Measurements from ENCODE around the gene SNRPB. TPM values are rescaled to one million over a fixed set of nuclear protein-coding genes. Genes with fewer than 3 reads are reported as not detected.

SNRPB gene
- total RNA-seq, 1 donor from 2014 or later = 103 TPM

DNA sequence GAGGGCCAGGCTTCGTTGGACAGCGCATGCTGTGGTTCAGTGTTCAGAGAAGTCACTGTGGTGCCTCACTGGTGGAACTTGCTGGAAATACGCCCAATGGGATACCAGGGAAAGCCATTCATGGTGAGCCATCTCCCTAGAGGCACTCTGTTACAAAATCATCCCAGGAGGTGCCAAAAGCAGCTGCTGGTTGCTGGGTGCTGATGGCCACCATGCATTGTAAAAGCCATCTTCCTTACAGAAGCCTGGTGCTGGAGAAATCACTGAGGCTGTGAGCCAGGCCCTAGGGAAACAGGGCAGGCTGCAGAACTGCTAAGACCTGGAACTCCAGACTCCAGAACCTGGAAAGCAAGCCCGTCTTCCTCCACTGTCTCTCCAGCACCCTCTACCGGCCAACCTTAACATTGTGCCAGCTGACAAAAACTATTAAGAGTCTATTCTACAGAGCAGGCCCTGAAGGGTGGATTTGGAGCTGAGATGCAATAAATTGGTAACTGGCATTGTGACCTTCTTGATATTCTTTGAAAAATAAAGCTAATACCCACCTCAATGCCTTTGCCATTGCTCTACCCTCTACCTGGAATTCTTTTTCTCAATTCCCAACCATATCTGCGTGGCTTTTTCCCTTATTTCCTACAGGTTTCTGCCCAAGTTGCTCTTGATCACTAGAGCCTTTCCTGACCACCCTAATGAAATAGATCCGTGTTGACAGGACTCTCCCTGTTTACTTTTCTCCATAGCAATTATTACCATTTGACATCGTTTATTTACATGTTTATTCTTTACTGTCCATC is 18.5 kb downstream of the SNRPB start:
- H3K4me1 Mint-ChIP-seq (ENCODE audit: low read depth) = peaks cover 12% of the 10 kb centered on the region
- H3K27ac Mint-ChIP-seq (ENCODE audit: unreplicated experiment) = no peak overlapping the region
- no peaks in the 10 kb centered on the region for H3K27me3 Mint-ChIP-seq (ENCODE audit: low read depth)
- no peak overlapping the region for H3K4me3 Mint-ChIP-seq (ENCODE audit: unreplicated experiment)
- no peak for DNase-seq (ENCODE audit: low spot score)
- H3K9me3 Mint-ChIP-seq (ENCODE audit: low read depth) = peaks cover 1% of the 10 kb centered on the region
- TF ChIP-seq, protein P1, sequence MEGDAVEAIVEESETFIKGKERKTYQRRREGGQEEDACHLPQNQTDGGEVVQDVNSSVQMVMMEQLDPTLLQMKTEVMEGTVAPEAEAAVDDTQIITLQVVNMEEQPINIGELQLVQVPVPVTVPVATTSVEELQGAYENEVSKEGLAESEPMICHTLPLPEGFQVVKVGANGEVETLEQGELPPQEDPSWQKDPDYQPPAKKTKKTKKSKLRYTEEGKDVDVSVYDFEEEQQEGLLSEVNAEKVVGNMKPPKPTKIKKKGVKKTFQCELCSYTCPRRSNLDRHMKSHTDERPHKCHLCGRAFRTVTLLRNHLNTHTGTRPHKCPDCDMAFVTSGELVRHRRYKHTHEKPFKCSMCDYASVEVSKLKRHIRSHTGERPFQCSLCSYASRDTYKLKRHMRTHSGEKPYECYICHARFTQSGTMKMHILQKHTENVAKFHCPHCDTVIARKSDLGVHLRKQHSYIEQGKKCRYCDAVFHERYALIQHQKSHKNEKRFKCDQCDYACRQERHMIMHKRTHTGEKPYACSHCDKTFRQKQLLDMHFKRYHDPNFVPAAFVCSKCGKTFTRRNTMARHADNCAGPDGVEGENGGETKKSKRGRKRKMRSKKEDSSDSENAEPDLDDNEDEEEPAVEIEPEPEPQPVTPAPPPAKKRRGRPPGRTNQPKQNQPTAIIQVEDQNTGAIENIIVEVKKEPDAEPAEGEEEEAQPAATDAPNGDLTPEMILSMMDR (IDR thresholded peaks at IDR 0.05) = peak; percentile 83
- H3K36me3 Mint-ChIP-seq (ENCODE audit: low read depth) = no peaks in the 10 kb centered on the region

DNA sequence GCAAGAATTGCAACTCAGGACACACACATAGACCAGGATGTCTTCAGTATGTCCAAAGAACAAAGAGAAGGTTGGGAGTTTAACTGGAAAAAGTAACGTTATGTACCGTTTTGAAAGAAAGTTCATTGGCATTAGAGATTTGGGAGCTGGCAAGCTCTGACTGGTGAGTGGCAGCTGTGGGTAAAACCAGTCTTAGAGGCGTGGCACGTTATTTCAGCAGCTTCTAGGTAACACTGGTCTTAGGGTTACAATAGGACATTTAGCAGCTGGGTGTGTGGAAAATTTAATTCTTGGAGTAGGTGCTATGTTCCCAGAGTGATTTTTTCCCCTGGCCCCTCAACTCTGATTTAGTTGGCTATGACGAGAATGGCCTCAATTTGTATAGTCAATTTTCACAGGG is 19.2 kb downstream of the SNRPB start:
- Mint-ChIP-seq H3K4me1 (ENCODE audit: low read depth) (peaks cover 6% of the 10 kb centered on the region), H3K9me3 (ENCODE audit: low read depth) (peaks cover 5% of the 10 kb centered on the region), H3K36me3 (ENCODE audit: low read depth) (no peaks in the 10 kb centered on the region), H3K4me3 (ENCODE audit: unreplicated experiment) (no peak overlapping the region), H3K27me3 (ENCODE audit: low read depth) (peaks cover 2% of the 10 kb centered on the region), H3K27ac (ENCODE audit: unreplicated experiment) (no peak overlapping the region)
- TF ChIP-seq, protein P1 (IDR thresholded peaks at IDR 0.05) = no peak
- no peak for DNase-seq (ENCODE audit: low spot score)

DNA sequence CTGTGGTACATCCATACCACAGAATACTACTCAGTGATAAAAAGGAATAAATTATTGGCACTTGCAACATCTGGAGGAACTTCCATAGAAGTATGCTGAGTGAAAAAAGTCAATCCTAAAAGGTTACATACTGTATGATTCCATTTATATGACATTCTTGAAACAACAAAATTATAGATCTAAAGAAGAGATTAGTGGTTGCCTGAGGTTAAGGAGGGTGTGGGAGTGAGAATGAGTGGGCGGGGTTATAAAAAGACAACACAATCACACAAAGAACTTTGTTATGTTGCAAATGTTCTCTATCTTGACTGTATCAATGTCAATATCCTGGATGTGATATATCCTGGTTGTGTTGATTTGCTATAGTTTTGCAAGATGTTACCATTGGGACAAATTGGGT is 21.2 kb downstream of the SNRPB start:
- H3K27me3 Mint-ChIP-seq (ENCODE audit: low read depth) = peaks cover 2% of the 10 kb centered on the region
- TF ChIP-seq, protein P1 (IDR thresholded peaks at IDR 0.05) = no peak
- H3K4me1 Mint-ChIP-seq (ENCODE audit: low read depth) = no peaks in the 10 kb centered on the region
- DNase-seq (ENCODE audit: low spot score) = no peak
- H3K4me3 Mint-ChIP-seq (ENCODE audit: unreplicated experiment) = no peak overlapping the region
- no peak overlapping the region for H3K27ac Mint-ChIP-seq (ENCODE audit: unreplicated experiment)
- H3K9me3 Mint-ChIP-seq (ENCODE audit: low read depth) = peaks cover 8% of the 10 kb centered on the region
- no peaks in the 10 kb centered on the region for H3K36me3 Mint-ChIP-seq (ENCODE audit: low read depth)

GRCh38 chr20:2446845-2447244 is 23.7 kb downstream of the SNRPB start:
- Mint-ChIP-seq H3K4me1 (ENCODE audit: low read depth) (no peaks in the 10 kb centered on the region), H3K36me3 (ENCODE audit: low read depth) (no peaks in the 10 kb centered on the region), H3K4me3 (ENCODE audit: unreplicated experiment) (no peak overlapping the region), H3K27me3 (ENCODE audit: low read depth) (peaks cover 2% of the 10 kb centered on the region), H3K27ac (ENCODE audit: unreplicated experiment) (no peak overlapping the region), H3K9me3 (ENCODE audit: low read depth) (peaks cover 8% of the 10 kb centered on the region)
- TF ChIP-seq, protein P1 (IDR thresholded peaks at IDR 0.05) = no peak
- no peak for DNase-seq (ENCODE audit: low spot score)

- Mint-ChIP-seq H3K9me3 (ENCODE audit: low read depth) (no peaks in the 10 kb centered on the region), H3K27ac (ENCODE audit: unreplicated experiment) (no peak overlapping the region), H3K4me3 (ENCODE audit: unreplicated experiment) (no peak overlapping the region), H3K27me3 (ENCODE audit: low read depth) (peaks cover 16% of the 10 kb centered on the region), H3K36me3 (ENCODE audit: low read depth) (no peaks in the 10 kb centered on the region), H3K4me1 (ENCODE audit: low read depth) (no peaks in the 10 kb centered on the region)
- no peak for DNase-seq (ENCODE audit: low spot score)
- TF ChIP-seq, protein P1 (IDR thresholded peaks at IDR 0.05) = no peak
Measured at GRCh38 chr20:2431185-2431584, 39.4 kb downstream of the SNRPB start.
